Activated naive CD8-positive, alpha-beta T cell (primary cell): ENCODE measurements around the gene TNFRSF8.
A peak's percentile ranks its signal among the peaks of the same experiment; 100 is the strongest.

Source experiments
- H3K27ac Mint-ChIP-seq: one replicate; pipeline ENCODE4 v1.8.0; 2021; ENCODE audit warnings: mixed read lengths
- H3K27me3 Mint-ChIP-seq: one replicate; pipeline ENCODE4 v1.8.0; 2021; ENCODE audit warnings: mixed read lengths
- H3K36me3 Mint-ChIP-seq: one replicate; pipeline ENCODE4 v1.8.0; 2021; ENCODE audit warnings: mixed read lengths
- H3K4me1 Mint-ChIP-seq: one replicate; pipeline ENCODE4 v1.8.0; 2021; ENCODE audit warnings: low read depth, mixed read lengths
- H3K4me3 Mint-ChIP-seq: one replicate; pipeline ENCODE4 v1.8.0; 2021; ENCODE audit warnings: mild to moderate bottlenecking, mixed read lengths
- H3K9me3 Mint-ChIP-seq: one replicate; pipeline ENCODE4 v1.8.0; 2021; ENCODE audit warnings: low read depth, mixed read lengths

The TNFRSF8 gene

GRCh38 chr1:12150456-12151200 lies 87.5 kb downstream of the TNFRSF8 start:
- Mint-ChIP-seq H3K4me1 (peaks cover 83% of the 10 kb centered on the region), H3K27me3 (no peaks in the 10 kb centered on the region), H3K27ac (peak overlapping the region; percentile 90), H3K36me3 (peaks cover 7% of the 10 kb centered on the region), H3K9me3 (no peaks in the 10 kb centered on the region), H3K4me3 (peak overlapping the region; percentile 71)

- Mint-ChIP-seq H3K27ac (peak overlapping the region; percentile 90), H3K4me3 (peak overlapping the region; percentile 48), H3K36me3 (peaks cover 7% of the 10 kb centered on the region), H3K9me3 (no peaks in the 10 kb centered on the region), H3K27me3 (no peaks in the 10 kb centered on the region), H3K4me1 (peaks cover 87% of the 10 kb centered on the region)
These were observed 88.4 kb downstream of the TNFRSF8 start for GRCh38 chr1:12151465-12151864.

GRCh38 chr1:12152113-12152891 lies 89.2 kb downstream of the TNFRSF8 start:
- Mint-ChIP-seq H3K4me3 (peak overlapping the region; percentile 63), H3K4me1 (peaks cover 86% of the 10 kb centered on the region), H3K9me3 (no peaks in the 10 kb centered on the region), H3K27me3 (no peaks in the 10 kb centered on the region), H3K27ac (peak overlapping the region; percentile 90), H3K36me3 (peaks cover 7% of the 10 kb centered on the region)

- peak overlapping the region; percentile 1 for H3K27ac Mint-ChIP-seq
- H3K36me3 Mint-ChIP-seq, result peaks cover 7% of the 10 kb centered on the region
- H3K9me3 Mint-ChIP-seq, result no peaks in the 10 kb centered on the region
- peaks cover 86% of the 10 kb centered on the region for H3K4me1 Mint-ChIP-seq
- no peak overlapping the region for H3K4me3 Mint-ChIP-seq
- H3K27me3 Mint-ChIP-seq, result no peaks in the 10 kb centered on the region
These were observed 90.2 kb downstream of the TNFRSF8 start for GRCh38 chr1:12153181-12153785.

- peak overlapping the region; percentile 81 for H3K27ac Mint-ChIP-seq
- H3K27me3 Mint-ChIP-seq, result no peaks in the 10 kb centered on the region
- H3K36me3 Mint-ChIP-seq, result peaks cover 3% of the 10 kb centered on the region
- H3K4me1 Mint-ChIP-seq, result peaks cover 77% of the 10 kb centered on the region
- no peak overlapping the region for H3K4me3 Mint-ChIP-seq
- H3K9me3 Mint-ChIP-seq, result no peaks in the 10 kb centered on the region
These were observed 92.2 kb downstream of the TNFRSF8 start for GRCh38 chr1:12155328-12155727.

GRCh38 chr1:12157366-12158231 lies 94.5 kb downstream of the TNFRSF8 start:
- Mint-ChIP-seq H3K36me3 (no peaks in the 10 kb centered on the region), H3K4me1 (peaks cover 77% of the 10 kb centered on the region), H3K9me3 (no peaks in the 10 kb centered on the region), H3K27me3 (no peaks in the 10 kb centered on the region), H3K4me3 (peak overlapping the region; percentile 85), H3K27ac (peak overlapping the region; percentile 98)

- peak overlapping the region; percentile 85 for H3K4me3 Mint-ChIP-seq
- H3K36me3 Mint-ChIP-seq, result no peaks in the 10 kb centered on the region
- H3K27me3 Mint-ChIP-seq, result no peaks in the 10 kb centered on the region
- H3K27ac Mint-ChIP-seq, result peak overlapping the region; percentile 98
- peaks cover 77% of the 10 kb centered on the region for H3K4me1 Mint-ChIP-seq
- no peaks in the 10 kb centered on the region for H3K9me3 Mint-ChIP-seq
These were observed 95.4 kb downstream of the TNFRSF8 start for GRCh38 chr1:12158357-12159092.

- H3K4me3 Mint-ChIP-seq, result peak overlapping the region; percentile 18
These were observed 96.7 kb downstream of the TNFRSF8 start for GRCh38 chr1:12159816-12160215.

GRCh38 chr1:12161324-12161661 lies 98.2 kb downstream of the TNFRSF8 start:
- H3K4me3 Mint-ChIP-seq, result peak overlapping the region; percentile 52

More at GRCh38 chr1:12159816-12160215, 96.7 kb downstream of the TNFRSF8 start:
- Mint-ChIP-seq H3K36me3 (no peaks in the 10 kb centered on the region), H3K27ac (peak overlapping the region; percentile 77), H3K27me3 (no peaks in the 10 kb centered on the region), H3K4me1 (peaks cover 76% of the 10 kb centered on the region), H3K9me3 (no peaks in the 10 kb centered on the region)

GRCh38 chr1:12161662-12162458 lies 98.8 kb downstream of the TNFRSF8 start:
- no peaks in the 10 kb centered on the region for H3K27me3 Mint-ChIP-seq
- peak overlapping the region; percentile 52 for H3K4me3 Mint-ChIP-seq
- peaks cover 67% of the 10 kb centered on the region for H3K4me1 Mint-ChIP-seq
- H3K9me3 Mint-ChIP-seq, result no peaks in the 10 kb centered on the region
- peak overlapping the region; percentile 81 for H3K27ac Mint-ChIP-seq
- H3K36me3 Mint-ChIP-seq, result no peaks in the 10 kb centered on the region

More at GRCh38 chr1:12161324-12161661, 98.2 kb downstream of the TNFRSF8 start:
- Mint-ChIP-seq H3K4me1 (peaks cover 69% of the 10 kb centered on the region), H3K27ac (peak overlapping the region; percentile 81), H3K27me3 (no peaks in the 10 kb centered on the region), H3K36me3 (no peaks in the 10 kb centered on the region), H3K9me3 (no peaks in the 10 kb centered on the region)

- peaks cover 61% of the 10 kb centered on the region for H3K4me1 Mint-ChIP-seq
- peaks cover 2% of the 10 kb centered on the region for H3K36me3 Mint-ChIP-seq
- H3K27me3 Mint-ChIP-seq, result no peaks in the 10 kb centered on the region
- no peaks in the 10 kb centered on the region for H3K9me3 Mint-ChIP-seq
- H3K4me3 Mint-ChIP-seq, result peak overlapping the region; percentile 52
- H3K27ac Mint-ChIP-seq, result peak overlapping the region; percentile 81
These were observed 99.5 kb downstream of the TNFRSF8 start for GRCh38 chr1:12162459-12163137.

- peak overlapping the region; percentile 41 for H3K4me3 Mint-ChIP-seq
- peak overlapping the region; percentile 72 for H3K27ac Mint-ChIP-seq
- H3K27me3 Mint-ChIP-seq, result no peaks in the 10 kb centered on the region
- peaks cover 4% of the 10 kb centered on the region for H3K36me3 Mint-ChIP-seq
- H3K4me1 Mint-ChIP-seq, result peaks cover 58% of the 10 kb centered on the region
- H3K9me3 Mint-ChIP-seq, result no peaks in the 10 kb centered on the region
These were observed 100.1 kb downstream of the TNFRSF8 start for GRCh38 chr1:12163210-12163609.

GRCh38 chr1:12164210-12164609 lies 101.1 kb downstream of the TNFRSF8 start:
- H3K4me1 Mint-ChIP-seq, result peaks cover 56% of the 10 kb centered on the region
- H3K36me3 Mint-ChIP-seq, result peaks cover 4% of the 10 kb centered on the region
- no peaks in the 10 kb centered on the region for H3K27me3 Mint-ChIP-seq
- no peaks in the 10 kb centered on the region for H3K9me3 Mint-ChIP-seq
- H3K27ac Mint-ChIP-seq, result no peak overlapping the region
- H3K4me3 Mint-ChIP-seq, result no peak overlapping the region
